Measurements from ENCODE around the gene ILKAP.

DNA sequence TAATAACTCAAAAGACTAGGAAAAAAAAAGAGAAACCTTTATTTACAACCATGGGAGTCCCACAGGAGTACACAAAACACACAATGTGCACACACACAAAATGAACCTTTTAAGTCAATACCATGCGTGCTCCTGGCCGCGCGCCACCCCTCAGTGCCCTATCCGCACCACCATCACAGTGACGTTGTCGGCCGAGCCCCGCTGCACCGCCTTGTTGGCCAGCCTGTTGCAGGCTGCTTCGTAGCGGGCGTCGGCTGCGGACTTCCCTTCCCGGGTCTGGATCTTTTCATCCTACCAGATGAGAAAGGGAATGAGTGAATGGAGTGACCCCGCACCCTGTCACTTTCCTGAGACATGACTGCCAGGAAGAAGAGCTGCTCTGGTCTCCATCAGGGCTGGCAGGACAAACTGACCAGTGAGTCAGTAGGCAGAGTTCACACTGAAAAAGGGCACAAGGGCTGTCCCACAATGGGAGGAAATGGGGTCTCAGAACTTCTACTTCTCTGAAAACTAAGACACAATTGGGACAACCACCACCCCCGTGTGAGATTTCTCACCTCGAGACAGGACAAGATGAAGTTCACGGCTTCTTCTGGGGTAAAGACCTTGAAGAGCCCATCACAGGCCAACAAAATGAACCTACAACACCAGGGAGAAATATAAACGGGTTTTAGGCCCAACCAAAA, 33.0 kb downstream of the ILKAP start:
- no peak for TF ChIP-seq POLR2A (IDR thresholded peaks at IDR 0.05)
- TF ChIP-seq, protein P1, sequence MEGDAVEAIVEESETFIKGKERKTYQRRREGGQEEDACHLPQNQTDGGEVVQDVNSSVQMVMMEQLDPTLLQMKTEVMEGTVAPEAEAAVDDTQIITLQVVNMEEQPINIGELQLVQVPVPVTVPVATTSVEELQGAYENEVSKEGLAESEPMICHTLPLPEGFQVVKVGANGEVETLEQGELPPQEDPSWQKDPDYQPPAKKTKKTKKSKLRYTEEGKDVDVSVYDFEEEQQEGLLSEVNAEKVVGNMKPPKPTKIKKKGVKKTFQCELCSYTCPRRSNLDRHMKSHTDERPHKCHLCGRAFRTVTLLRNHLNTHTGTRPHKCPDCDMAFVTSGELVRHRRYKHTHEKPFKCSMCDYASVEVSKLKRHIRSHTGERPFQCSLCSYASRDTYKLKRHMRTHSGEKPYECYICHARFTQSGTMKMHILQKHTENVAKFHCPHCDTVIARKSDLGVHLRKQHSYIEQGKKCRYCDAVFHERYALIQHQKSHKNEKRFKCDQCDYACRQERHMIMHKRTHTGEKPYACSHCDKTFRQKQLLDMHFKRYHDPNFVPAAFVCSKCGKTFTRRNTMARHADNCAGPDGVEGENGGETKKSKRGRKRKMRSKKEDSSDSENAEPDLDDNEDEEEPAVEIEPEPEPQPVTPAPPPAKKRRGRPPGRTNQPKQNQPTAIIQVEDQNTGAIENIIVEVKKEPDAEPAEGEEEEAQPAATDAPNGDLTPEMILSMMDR (IDR thresholded peaks at IDR 0.05): no peak
